Measurements from ENCODE around the gene PYGO2. TPM values are rescaled to one million over a fixed set of nuclear protein-coding genes. Genes with fewer than 3 reads are reported as not detected.

Gene PYGO2
- total RNA-seq, 3 donors from 2014 or later, result 22.8 to 34.3 (median 25.8) TPM

DNA sequence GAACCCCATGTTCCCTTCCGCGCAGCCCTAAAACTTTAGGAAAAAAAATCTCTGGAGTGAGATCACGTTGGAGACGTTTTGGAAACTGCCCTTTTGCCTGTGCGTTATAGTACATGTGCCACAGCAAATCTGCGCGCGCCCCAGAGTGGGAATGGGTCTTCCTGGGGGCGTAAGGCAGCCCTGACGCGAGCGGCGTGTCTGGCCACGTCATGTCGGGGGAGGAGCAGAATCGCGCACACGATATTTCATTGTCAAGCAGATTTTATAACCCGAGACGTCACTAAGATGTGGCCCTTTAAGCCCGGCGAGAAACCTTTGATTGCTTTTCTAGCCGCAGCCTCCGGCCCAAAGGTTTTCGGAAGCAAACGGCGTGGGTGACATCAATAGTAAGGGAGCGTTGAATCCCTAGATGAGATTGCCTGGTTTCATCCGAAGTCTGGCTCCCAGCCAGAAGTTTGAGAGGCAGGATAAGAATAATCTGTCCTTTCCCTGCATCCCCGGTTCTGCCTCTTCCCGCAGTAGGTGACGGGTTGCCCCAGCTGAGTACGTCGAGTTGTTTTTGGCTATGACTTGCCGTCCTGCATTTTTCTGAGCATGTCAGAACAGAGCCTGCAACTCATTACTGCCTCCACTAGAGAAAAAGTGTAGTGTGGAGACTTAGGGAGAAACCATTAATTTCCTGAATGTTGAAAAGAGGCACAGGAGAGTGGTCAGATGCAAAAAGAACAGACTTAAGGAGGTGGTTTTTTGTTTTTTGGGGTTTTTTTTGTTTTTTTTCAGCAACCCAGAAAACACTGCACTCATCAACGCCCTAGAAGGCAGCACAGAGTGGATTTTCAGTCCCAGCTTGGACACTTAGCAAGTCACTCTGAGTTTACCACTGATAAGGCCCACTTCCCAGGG lies 24.2 kb downstream of the PYGO2 start:
- TF ChIP-seq, protein P1, sequence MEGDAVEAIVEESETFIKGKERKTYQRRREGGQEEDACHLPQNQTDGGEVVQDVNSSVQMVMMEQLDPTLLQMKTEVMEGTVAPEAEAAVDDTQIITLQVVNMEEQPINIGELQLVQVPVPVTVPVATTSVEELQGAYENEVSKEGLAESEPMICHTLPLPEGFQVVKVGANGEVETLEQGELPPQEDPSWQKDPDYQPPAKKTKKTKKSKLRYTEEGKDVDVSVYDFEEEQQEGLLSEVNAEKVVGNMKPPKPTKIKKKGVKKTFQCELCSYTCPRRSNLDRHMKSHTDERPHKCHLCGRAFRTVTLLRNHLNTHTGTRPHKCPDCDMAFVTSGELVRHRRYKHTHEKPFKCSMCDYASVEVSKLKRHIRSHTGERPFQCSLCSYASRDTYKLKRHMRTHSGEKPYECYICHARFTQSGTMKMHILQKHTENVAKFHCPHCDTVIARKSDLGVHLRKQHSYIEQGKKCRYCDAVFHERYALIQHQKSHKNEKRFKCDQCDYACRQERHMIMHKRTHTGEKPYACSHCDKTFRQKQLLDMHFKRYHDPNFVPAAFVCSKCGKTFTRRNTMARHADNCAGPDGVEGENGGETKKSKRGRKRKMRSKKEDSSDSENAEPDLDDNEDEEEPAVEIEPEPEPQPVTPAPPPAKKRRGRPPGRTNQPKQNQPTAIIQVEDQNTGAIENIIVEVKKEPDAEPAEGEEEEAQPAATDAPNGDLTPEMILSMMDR (IDR thresholded peaks at IDR 0.05), result no peak
- peak; percentile 82 for ATAC-seq
- Histone ChIP-seq H3K36me3 (ENCODE audit: low read depth) (no peaks in the 10 kb centered on the region), H3K9me3 (no peaks in the 10 kb centered on the region), H3K4me3 (peak overlapping the region; percentile 38), H3K4me1 (ENCODE audit: low read depth) (peaks cover 6% of the 10 kb centered on the region)
- intact Hi-C loops (cut with DNase I, micrococcal nuclease), result no loop called here
- peak; percentile 91 to 95 (median 93) for DNase-seq

DNA sequence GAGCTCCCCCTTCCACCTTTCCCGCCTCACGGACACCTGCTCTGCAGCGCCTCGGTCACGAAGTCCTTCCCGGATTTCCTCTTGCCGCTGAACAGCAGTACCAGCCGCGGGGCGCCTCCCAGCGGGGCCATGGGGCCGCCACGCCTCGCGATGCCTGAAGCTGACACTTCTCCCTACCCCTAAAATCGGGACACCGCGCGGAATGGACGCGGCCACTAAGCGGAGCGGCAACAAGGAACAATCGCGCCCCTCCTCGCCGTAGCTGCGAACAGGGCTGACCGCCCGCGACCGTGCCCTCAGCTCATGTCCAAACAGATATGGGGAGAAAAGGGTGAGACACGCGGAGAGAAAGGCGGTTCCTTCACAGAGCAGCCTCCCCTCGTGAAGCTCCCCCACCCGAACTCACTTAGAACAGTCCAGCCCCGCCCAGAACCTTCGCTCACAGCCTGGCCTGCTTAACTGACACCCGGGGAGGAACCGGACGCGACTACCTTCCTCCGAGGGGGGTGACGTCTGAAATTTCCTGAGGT lies 25.0 kb downstream of the PYGO2 start, which contains the start of gene PMVK:
Gene PMVK, minus strand, starts transcription at position 165 of the 530 bp plus-strand sequence. Its CDS starts 34 bp downstream, at position 131.
- ATAC-seq, result peak; percentile 88
- intact Hi-C loops (cut with DNase I, micrococcal nuclease), result no loop called here
- peaks cover 10% of the 10 kb centered on the region for H3K4me1 ChIP-seq (ENCODE audit: low read depth)
- DNase-seq, result peak; percentile 96 to 98 (median 97)
- H3K36me3 ChIP-seq (ENCODE audit: low read depth), result no peaks in the 10 kb centered on the region
- H3K4me3 ChIP-seq, result peak within 1 kb of the TSS; percentile 38
- no peaks in the 10 kb centered on the region for H3K9me3 ChIP-seq
- TF ChIP-seq, protein P1 (IDR thresholded peaks at IDR 0.05), result no peak

DNA sequence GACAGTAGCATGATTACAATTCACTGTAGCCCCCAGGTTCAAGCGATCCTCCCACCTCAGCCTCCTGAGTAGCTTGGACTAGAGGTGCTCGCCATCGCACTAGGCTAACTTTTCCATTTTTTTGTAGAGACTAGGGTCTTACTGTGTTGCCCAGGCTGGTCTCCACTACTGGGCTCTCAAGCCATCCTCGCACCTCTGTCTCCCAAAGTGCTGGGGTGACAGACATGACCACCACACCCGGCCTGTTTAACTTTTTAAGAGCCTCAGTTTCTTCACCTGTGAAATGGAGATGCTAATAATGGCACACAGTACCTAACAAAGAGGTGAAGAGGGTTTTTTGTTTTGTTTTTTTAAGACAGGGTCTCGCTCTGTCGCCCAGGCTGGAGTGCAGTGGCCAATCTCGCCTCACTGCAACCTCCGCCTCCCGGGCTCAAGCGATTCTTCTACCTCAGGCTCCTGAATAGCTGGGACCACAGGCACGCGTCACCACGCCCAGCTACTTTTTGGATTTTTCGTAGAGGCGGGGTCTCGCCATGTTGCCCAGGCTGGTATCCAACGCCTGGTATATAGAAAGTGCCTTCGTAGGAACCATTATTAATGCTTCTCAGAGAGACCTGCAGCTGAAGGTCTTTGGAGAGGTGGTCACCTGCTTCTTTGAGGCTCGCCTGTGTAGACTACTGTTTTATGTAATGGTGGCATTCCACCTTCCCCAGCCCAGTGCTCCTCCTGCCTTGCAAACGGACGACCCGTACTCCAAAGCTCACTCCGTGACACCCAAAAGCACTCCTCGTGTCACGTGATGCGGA lies 25.6 kb downstream of the PYGO2 start:
- intact Hi-C loops (cut with DNase I, micrococcal nuclease), result no loop called here
- no peaks in the 10 kb centered on the region for H3K9me3 ChIP-seq
- peak overlapping the region; percentile 38 for H3K4me3 ChIP-seq
- DNase-seq (peak in 1 of 3 donors; percentile 65), ATAC-seq (no peak)
- TF ChIP-seq, protein P1 (IDR thresholded peaks at IDR 0.05), result no peak
- peaks cover 17% of the 10 kb centered on the region for H3K4me1 ChIP-seq (ENCODE audit: low read depth)
- no peaks in the 10 kb centered on the region for H3K36me3 ChIP-seq (ENCODE audit: low read depth)

DNA sequence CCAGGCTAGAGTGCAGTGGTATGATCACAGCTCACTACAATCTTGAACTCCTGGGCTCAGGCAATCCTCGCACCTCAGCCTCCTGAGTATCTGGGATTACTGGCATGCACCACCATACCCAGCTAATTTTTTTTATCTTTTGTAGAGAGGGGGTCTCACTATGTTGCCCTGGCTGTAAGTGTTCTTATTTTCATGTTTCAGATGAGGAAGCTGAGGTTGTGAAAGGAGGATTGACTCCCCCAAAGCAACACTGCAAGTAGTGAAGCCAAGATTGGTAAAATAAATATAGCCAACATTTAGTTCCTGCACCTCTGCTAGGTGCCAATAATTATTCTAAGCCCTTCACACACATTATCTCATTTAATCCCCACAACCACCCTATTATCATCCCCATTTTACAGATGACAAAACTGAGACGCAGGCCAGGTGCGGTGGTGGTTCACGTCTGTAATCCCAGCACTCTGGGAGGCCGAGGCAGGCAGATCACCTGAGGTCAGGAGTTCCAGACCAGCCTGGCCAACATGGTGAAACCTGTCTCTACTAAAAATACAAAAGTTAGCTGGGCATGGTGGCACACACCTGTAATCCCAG lies 27.1 kb downstream of the PYGO2 start:
- intact Hi-C loops (cut with DNase I, micrococcal nuclease), result no loop called here
- TF ChIP-seq, protein P1 (IDR thresholded peaks at IDR 0.05), result no peak
- no peaks in the 10 kb centered on the region for H3K36me3 ChIP-seq (ENCODE audit: low read depth)
- no peaks in the 10 kb centered on the region for H3K9me3 ChIP-seq
- no peak for DNase-seq
- ATAC-seq, result no peak
- peaks cover 17% of the 10 kb centered on the region for H3K4me1 ChIP-seq (ENCODE audit: low read depth)
- no peak overlapping the region for H3K4me3 ChIP-seq

DNA sequence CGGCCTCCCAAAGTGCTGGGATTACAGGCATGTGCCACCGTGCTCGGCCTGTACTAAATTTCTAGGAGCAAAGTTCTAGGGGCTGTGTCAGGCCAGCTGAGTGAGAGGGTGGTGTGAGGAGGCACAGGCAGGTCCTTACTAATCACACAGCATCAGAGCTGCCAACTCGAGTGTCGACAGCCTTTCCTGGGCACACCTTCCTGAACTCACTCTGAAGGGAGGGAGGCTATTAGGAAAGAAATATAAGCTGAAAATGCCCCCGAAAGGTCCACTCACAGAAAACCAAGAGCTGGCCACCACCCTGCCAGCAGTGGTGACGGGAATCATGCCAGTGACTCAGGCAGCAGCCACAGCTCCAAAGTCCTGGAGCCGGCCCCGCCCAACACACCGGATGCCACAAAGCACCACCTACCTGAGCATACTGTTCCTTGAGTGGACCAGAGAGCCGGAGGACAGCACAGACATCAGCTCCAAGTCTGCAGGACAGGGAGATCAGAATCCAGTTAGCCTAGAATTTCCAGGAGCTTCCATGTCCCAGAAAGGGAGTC lies 29.6 kb downstream of the PYGO2 start:
- Histone ChIP-seq H3K36me3 (ENCODE audit: low read depth) (no peaks in the 10 kb centered on the region), H3K4me1 (ENCODE audit: low read depth) (peaks cover 17% of the 10 kb centered on the region), H3K9me3 (no peaks in the 10 kb centered on the region), H3K4me3 (no peak overlapping the region)
- peak; percentile 92 to 93 (median 93) for DNase-seq
- TF ChIP-seq, protein P1 (IDR thresholded peaks at IDR 0.05), result no peak
- ATAC-seq, result peak; percentile 82
- intact Hi-C loops (cut with DNase I, micrococcal nuclease), result no loop called here
